Subcutaneous adipose tissue (tissue), 4 donors: ENCODE results near the gene TSEN34. TPM values are rescaled to one million over a fixed set of nuclear protein-coding genes. Genes with fewer than 3 reads are reported as not detected.
"Not testable (repeated sequence)": the region's sequence is repeated elsewhere in the genome, so short reads cannot be mapped to it uniquely, and the experiment has no call there.

Experiments
- CTCF ChIP-seq: fragments of 450-650 bp; IDR thresholded peaks from one replicate; pipeline ENCODE4 v1.5.1; 2016; ENCODE audit warnings: low read depth, mild to moderate bottlenecking, control low read depth, antibody characterized with exemption, moderate library complexity
- total RNA-seq, 4 donors: library from RNA; depleted of rRNA; stranded (reverse); fragments of >200 nt; gene quantifications; one replicate each; pipeline ENCODE4 v1.1.0, GENCODE V29; 2016

TSEN34 gene
- total RNA-seq, 4 donors from 2014 or later, result 13.5 to 49.7 (median 42.4) TPM

GRCh38 chr19:54222474-54223276 is 31.6 kb downstream of the TSEN34 start, which contains the start of gene LILRB3:
TSS of gene LILRB3 (minus strand) at chr19:54223007. CDS start at chr19:54222976, 31 bp downstream.
- TF ChIP-seq CTCF, result not testable (repeated sequence)

GRCh38 chr19:54229146-54229545 is 38.0 kb downstream of the TSEN34 start:
- TF ChIP-seq CTCF, result no peak

GRCh38 chr19:54230031-54230430 is 38.9 kb downstream of the TSEN34 start:
- no peak for TF ChIP-seq CTCF

- TF ChIP-seq CTCF, result no peak
Observed at GRCh38 chr19:54231077-54231931, 40.2 kb downstream of the TSEN34 start.

GRCh38 chr19:54233941-54234340 is 42.8 kb downstream of the TSEN34 start:
- no peak for TF ChIP-seq CTCF

- TF ChIP-seq CTCF, result not testable (repeated sequence)
Observed at GRCh38 chr19:54242646-54243045, 51.5 kb downstream of the TSEN34 start, which contains the start of gene LILRA6. TSS of gene LILRA6 (minus strand) at chr19:54242790.

Other genes starting within 250 kb of the TSEN34 start
- under 1 TPM in 1 of 4 donors, not detected in 3; under 0.01 TPM for gene CACNG8, start 228.4 kb upstream of the TSEN34 start, total RNA-seq
- not detected for gene CACNG6, start 199.7 kb upstream of the TSEN34 start, total RNA-seq
- not detected for gene VSTM1, start 127.4 kb upstream of the TSEN34 start, total RNA-seq
- not detected for gene TARM1, start 109.9 kb upstream of the TSEN34 start, total RNA-seq
- gene OSCAR, start 90.5 kb upstream of the TSEN34 start, total RNA-seq, result 10 to 100 TPM in 1 of 4 donors, 1 to 10 TPM in 2, under 1 TPM in 1; 0.75 to 21.9 (median 2.4) TPM
- gene NDUFA3, start 88.5 kb upstream of the TSEN34 start, total RNA-seq, result 10 to 100 TPM in 3 of 4 donors, 1 to 10 TPM in 1; 9.5 to 89.8 (median 21.8) TPM
- 10 to 100 TPM in 3 of 4 donors, 1 to 10 TPM in 1; 5.7 to 23.6 (median 16.6) TPM for gene TFPT, start 75.7 kb upstream of the TSEN34 start, total RNA-seq
- gene PRPF31, start 75.6 kb upstream of the TSEN34 start, total RNA-seq, result 10 to 100 TPM; 26.6 to 43.6 (median 36.9) TPM
- gene CNOT3, start 53.5 kb upstream of the TSEN34 start, total RNA-seq, result 10 to 100 TPM; 16.8 to 39.4 (median 23.3) TPM
- gene LENG1, start 31.6 kb upstream of the TSEN34 start, total RNA-seq, result 10 to 100 TPM in 1 of 4 donors, 1 to 10 TPM in 3; 2.9 to 12.8 (median 5.2) TPM
- 1 to 10 TPM in 2 of 4 donors, under 1 TPM in 1, not detected in 1; 0.17 to 2.4 (median 1.1) TPM for gene TMC4, start 18.1 kb upstream of the TSEN34 start, total RNA-seq
- gene MBOAT7, start 1.7 kb upstream of the TSEN34 start, total RNA-seq, result 10 to 100 TPM in 3 of 4 donors, 1 to 10 TPM in 1; 8.8 to 36.7 (median 21.2) TPM
- gene RPS9, start 9.6 kb downstream of the TSEN34 start, total RNA-seq, result 1,000 to 10,000 TPM; 1,278 to 2,474 (median 1,889) TPM
- gene LILRB3, start 31.7 kb downstream of the TSEN34 start, total RNA-seq, result 100 to 1,000 TPM in 1 of 4 donors, 10 to 100 TPM in 3; 16.0 to 156 (median 43.1) TPM
- 10 to 100 TPM in 1 of 4 donors, 1 to 10 TPM in 3; 2.8 to 18.7 (median 9.1) TPM for gene LILRA6, start 51.5 kb downstream of the TSEN34 start, total RNA-seq
- gene LILRB5, start 66.0 kb downstream of the TSEN34 start, total RNA-seq, result 10 to 100 TPM; 46.2 to 62.3 (median 54.8) TPM
- 10 to 100 TPM in 1 of 4 donors, 1 to 10 TPM in 3; 2.8 to 14.6 (median 7.6) TPM for gene LILRB2, start 89.8 kb downstream of the TSEN34 start, total RNA-seq
- 10 to 100 TPM in 1 of 4 donors, 1 to 10 TPM in 3; 3.1 to 23.3 (median 3.4) TPM for gene LILRA5, start 121.9 kb downstream of the TSEN34 start, total RNA-seq
- gene LILRA4, start 147.9 kb downstream of the TSEN34 start, total RNA-seq, result under 1 TPM in 1 of 4 donors, not detected in 3; 0.17 TPM
- gene LAIR1, start 173.6 kb downstream of the TSEN34 start, total RNA-seq, result 10 to 100 TPM; 25.3 to 93.2 (median 47.6) TPM
- under 1 TPM in 1 of 4 donors, not detected in 3; 0.19 TPM for gene TTYH1, start 224.2 kb downstream of the TSEN34 start, total RNA-seq